Gastroesophageal sphincter (tissue), 3 donors: Measurements from ENCODE around the gene KRTAP15-1.

Experiments used
- POLR2A ChIP-seq, 2 donors: fragments of 450-650 bp; IDR thresholded peaks; one replicate each; pipeline ENCODE4 v1.6.1; 2017; ENCODE audit warnings: antibody characterized with exemption in 2 of 2, mild to moderate bottlenecking in 2 of 2, moderate library complexity in 1 of 2
- TF ChIP-seq, protein P1 (sequence below), 4 experiments: fragments of 200-600 bp in 2 of 4; fragments of 450-650 bp in 2 of 4; sonication (generic) in 1 of 4; IDR thresholded peaks; one replicate each; pipeline ENCODE4 v1.5.1; 2017 to 2019; ENCODE audit warnings: antibody characterized with exemption in 4 of 4, mild to moderate bottlenecking in 2 of 4, moderate library complexity in 2 of 4

GRCh38 chr21:30463713-30464112, 23.6 kb downstream of the KRTAP15-1 start:
- TF ChIP-seq POLR2A (IDR thresholded peaks at IDR 0.05), result no peak
- TF ChIP-seq, protein P1, sequence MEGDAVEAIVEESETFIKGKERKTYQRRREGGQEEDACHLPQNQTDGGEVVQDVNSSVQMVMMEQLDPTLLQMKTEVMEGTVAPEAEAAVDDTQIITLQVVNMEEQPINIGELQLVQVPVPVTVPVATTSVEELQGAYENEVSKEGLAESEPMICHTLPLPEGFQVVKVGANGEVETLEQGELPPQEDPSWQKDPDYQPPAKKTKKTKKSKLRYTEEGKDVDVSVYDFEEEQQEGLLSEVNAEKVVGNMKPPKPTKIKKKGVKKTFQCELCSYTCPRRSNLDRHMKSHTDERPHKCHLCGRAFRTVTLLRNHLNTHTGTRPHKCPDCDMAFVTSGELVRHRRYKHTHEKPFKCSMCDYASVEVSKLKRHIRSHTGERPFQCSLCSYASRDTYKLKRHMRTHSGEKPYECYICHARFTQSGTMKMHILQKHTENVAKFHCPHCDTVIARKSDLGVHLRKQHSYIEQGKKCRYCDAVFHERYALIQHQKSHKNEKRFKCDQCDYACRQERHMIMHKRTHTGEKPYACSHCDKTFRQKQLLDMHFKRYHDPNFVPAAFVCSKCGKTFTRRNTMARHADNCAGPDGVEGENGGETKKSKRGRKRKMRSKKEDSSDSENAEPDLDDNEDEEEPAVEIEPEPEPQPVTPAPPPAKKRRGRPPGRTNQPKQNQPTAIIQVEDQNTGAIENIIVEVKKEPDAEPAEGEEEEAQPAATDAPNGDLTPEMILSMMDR (IDR thresholded peaks at IDR 0.05), result no peak
